Measurements from ENCODE around the gene IRX6.

Gene IRX6

GRCh38 chr16:55379876-55380390 lies 55.9 kb downstream of the IRX6 start:
- no peak overlapping the region for H3K4me3 ChIP-seq (ENCODE audit: low read length)
- DNase-seq (ENCODE audit: low read depth) = no peak
- TF ChIP-seq CTCF (conservative IDR thresholded peaks at IDR 0.05; ENCODE audit: low read depth, low read length) = no peak
